Muscle layer of colon (tissue), 2 donors: ENCODE measurements around the gene STAC3.

Source experiments
- H3K27ac ChIP-seq: one replicate; pipeline ENCODE4 v1.7.0; 2013; ENCODE audit warnings: low read depth, mild to moderate bottlenecking, low read length, moderate library complexity
- H3K27me3 ChIP-seq, 2 donors: one replicate each; pipeline ENCODE4 v1.7.0; 2013; ENCODE audit warnings: low read length in 2 of 2, mild to moderate bottlenecking in 2 of 2; ENCODE audit not compliant: insufficient read depth in 2 of 2, control insufficient read depth in 1 of 2
- H3K36me3 ChIP-seq: one replicate; pipeline ENCODE4 v1.7.0; 2013; ENCODE audit warnings: mild to moderate bottlenecking, low read length; ENCODE audit not compliant: insufficient read depth
- H3K4me1 ChIP-seq: one replicate; pipeline ENCODE4 v1.7.0; 2013; ENCODE audit warnings: mild to moderate bottlenecking, low read length; ENCODE audit not compliant: insufficient read depth
- H3K4me3 ChIP-seq, 2 donors: one replicate each; pipeline ENCODE4 v1.7.0; 2013; ENCODE audit warnings: low read length in 2 of 2, low read depth in 1 of 2, mild to moderate bottlenecking in 1 of 2, moderate library complexity in 1 of 2
- H3K9ac ChIP-seq: one replicate; pipeline ENCODE4 v1.7.0; 2013; ENCODE audit warnings: low read length
- H3K9me3 ChIP-seq: one replicate; pipeline ENCODE4 v1.7.0; 2013; ENCODE audit warnings: mild to moderate bottlenecking, low read length
- donor health status: abdominal sarcoma.
- donor health status: Adenocarcinoma of cecum.

Gene STAC3

DNA sequence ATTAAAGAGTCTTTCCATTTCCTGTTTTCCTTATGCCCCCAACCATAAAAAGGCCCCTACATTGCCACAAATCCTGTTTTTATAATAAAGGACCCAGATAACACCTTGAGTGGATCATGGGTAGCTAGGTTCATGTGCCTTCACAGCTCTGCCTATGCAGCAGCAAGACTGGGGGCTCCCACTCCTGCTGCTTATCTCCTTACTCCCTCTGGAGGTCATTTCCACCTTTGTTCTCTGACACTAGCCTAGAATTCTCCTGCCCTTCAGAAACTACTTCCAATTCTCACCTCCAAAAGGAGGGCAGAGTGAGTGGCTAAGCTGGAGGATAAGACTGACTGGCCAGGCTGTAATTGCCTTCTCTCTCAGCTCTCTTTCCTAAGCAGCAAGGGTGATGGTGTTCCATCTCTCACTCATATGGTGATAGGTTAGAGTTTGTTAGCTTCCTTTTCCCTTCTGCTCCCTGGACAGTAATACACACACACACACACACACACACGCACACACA lies 20.0 kb upstream of the STAC3 start:
- H3K9me3 ChIP-seq: no peaks in the 10 kb centered on the region
- peaks cover 65% of the 10 kb centered on the region for H3K36me3 ChIP-seq

DNA sequence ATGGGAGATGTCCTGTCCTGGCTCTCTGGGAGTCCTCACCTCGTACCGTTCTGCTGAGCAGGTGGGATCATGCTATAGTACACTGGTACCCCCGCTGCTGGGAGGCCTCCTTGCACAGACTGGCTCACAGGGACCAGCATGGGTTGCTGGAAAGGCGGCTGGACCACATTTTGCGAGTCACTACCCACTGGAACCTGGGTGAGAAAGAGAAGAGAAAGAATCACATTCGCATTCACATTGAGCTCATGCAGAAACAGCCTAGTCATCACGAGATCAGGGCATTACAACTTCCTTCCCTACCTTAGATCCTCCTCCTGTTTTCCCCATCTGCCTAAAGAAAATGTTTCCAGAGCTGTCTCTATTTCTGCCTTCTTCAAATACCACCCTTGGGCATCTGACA lies 17.3 kb upstream of the STAC3 start:
- H3K4me3 ChIP-seq: no peak overlapping the region
- H3K9ac ChIP-seq: no peak overlapping the region
- no peaks in the 10 kb centered on the region for H3K9me3 ChIP-seq
- H3K27ac ChIP-seq: no peak overlapping the region
- H3K36me3 ChIP-seq: peaks cover 66% of the 10 kb centered on the region
- H3K27me3 ChIP-seq: no peaks in the 10 kb centered on the region
- H3K4me1 ChIP-seq: peaks cover 3% of the 10 kb centered on the region

More for the DNA sequence above, 20.0 kb upstream of the STAC3 start:
- no peak overlapping the region for H3K27ac ChIP-seq
- no peaks in the 10 kb centered on the region for H3K4me1 ChIP-seq
- no peak overlapping the region for H3K4me3 ChIP-seq
- H3K9ac ChIP-seq: no peak overlapping the region
- H3K27me3 ChIP-seq: no peaks in the 10 kb centered on the region

DNA sequence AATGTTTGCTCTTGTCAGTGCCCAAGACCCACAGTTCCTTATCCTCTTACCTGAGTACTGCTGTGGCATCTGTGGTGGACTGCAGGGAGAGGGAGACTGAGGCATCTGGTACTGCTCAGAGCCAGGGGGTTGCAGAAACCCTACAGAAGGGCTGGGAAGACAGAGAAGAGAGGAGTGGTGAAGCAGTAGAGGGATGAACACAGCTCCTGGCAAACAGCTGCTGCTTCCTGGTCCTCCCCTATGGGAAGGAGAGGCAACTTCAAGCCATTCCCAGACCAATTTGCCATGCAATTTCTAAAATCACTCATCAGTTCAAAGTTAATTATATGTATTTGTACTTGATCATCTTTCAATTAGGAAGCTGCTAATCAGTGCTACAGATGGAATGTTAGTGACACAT lies 15.7 kb upstream of the STAC3 start:
- Histone ChIP-seq H3K9ac (no peak overlapping the region), H3K27me3 (no peaks in the 10 kb centered on the region), H3K4me3 (no peak overlapping the region), H3K36me3 (peaks cover 68% of the 10 kb centered on the region), H3K27ac (no peak overlapping the region), H3K4me1 (peaks cover 3% of the 10 kb centered on the region), H3K9me3 (no peaks in the 10 kb centered on the region)

DNA sequence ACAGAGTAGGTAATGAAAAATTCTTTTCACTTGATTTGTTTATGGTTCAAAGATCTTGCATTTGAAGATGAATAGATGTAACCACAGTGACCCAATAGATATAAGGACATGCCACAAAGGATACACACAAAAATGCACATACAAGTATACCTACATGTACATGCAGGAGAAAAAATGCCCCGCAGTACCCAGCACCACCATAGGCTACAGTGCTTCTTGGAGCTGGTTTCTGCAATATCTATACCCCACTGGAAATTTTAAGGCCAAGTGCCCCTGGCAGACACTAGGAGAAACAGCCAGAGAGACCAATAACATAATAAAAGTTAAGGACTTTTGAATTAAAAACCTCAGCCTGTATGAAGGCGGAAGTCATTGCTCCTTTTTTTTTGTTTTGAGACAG lies 12.1 kb upstream of the STAC3 start:
- no peaks in the 10 kb centered on the region for H3K27me3 ChIP-seq
- no peak overlapping the region for H3K27ac ChIP-seq
- no peak overlapping the region for H3K4me3 ChIP-seq
- peaks cover 70% of the 10 kb centered on the region for H3K36me3 ChIP-seq
- no peaks in the 10 kb centered on the region for H3K9me3 ChIP-seq
- H3K4me1 ChIP-seq: peaks cover 3% of the 10 kb centered on the region
- no peak overlapping the region for H3K9ac ChIP-seq

DNA sequence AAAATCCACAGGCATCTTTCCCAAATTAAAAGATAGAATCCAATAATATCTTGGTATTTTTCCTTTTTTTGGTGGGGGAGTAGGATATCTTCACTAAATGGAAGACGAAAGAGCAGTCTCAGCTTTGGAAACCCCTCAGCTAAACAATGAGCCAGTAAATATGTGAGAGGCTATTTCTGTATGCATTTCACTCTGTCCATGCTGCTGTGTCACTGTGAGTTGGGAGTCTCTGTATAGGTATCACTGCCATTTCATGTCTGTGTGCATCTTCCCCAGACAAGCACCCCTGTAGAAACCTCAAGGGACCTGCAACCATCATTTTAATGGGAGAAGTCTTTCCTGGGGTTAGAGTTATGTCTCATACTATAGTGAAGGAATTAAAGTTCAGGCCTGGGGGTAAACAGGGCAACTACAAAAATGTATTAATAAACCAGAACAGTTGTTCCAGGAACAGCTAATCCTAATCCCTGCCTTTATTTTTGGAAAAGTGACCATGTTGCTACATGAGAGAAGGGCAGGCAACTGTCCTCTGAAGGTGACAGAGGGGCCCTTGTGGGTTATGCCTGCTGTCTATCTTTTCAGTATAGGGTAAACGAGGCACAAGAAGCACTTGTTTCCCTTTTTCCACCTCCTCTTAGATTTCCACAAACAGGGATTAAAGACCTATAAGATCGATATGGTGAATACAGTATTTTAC lies 11.3 kb upstream of the STAC3 start:
- Histone ChIP-seq H3K4me3 (no peak overlapping the region), H3K36me3 (peaks cover 71% of the 10 kb centered on the region), H3K4me1 (peaks cover 3% of the 10 kb centered on the region), H3K9ac (no peak overlapping the region), H3K27ac (no peak overlapping the region), H3K27me3 (no peaks in the 10 kb centered on the region), H3K9me3 (no peaks in the 10 kb centered on the region)

DNA sequence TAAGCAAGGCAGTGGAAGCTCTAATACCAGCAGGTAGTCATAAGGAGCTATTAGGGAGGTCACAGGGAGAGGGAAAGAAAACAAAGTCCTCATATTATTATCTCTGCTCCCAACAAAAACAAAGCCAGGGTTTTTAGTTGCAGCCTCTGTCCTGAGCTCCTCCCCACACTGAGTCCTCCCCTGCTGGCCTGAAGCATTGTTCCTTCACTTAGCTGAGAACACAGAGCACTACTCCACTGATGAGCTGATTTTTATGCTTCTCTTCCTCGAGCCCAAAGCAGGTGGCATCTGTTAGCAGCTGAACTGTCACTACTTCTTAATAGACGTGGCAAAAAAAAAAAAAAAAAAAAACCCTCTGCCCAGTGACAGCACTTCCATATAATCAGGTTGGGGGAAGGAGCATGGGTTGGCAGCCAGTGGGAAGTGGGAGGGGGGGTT lies 10.5 kb upstream of the STAC3 start:
- Histone ChIP-seq H3K27me3 (no peaks in the 10 kb centered on the region), H3K9me3 (no peaks in the 10 kb centered on the region), H3K9ac (no peak overlapping the region), H3K27ac (no peak overlapping the region), H3K36me3 (peaks cover 70% of the 10 kb centered on the region), H3K4me3 (no peak overlapping the region), H3K4me1 (peaks cover 3% of the 10 kb centered on the region)

DNA sequence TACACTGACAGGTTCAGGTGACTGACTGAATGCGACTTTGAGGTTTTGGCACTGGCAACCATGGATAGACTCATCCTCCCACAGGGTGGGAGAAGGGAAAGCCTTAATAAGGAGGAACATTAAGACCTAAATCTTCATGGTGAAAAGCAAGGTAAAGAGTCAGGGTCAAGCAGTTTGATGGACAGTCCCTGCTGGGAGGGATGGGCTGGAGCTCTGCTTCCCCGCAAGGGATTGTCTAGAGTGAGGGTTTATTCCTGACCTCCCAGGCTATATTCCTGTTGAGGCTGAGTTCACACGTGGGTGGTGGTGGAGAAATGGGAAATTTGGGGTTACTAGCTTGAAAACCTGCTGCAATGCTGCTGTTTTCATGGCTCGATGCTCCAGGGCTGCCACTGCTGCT lies 9.4 kb upstream of the STAC3 start:
- H3K27me3 ChIP-seq: no peaks in the 10 kb centered on the region
- H3K4me3 ChIP-seq: no peak overlapping the region
- no peak overlapping the region for H3K9ac ChIP-seq
- H3K27ac ChIP-seq: no peak overlapping the region
- H3K4me1 ChIP-seq: peaks cover 3% of the 10 kb centered on the region
- peaks cover 76% of the 10 kb centered on the region for H3K36me3 ChIP-seq
- no peaks in the 10 kb centered on the region for H3K9me3 ChIP-seq

DNA sequence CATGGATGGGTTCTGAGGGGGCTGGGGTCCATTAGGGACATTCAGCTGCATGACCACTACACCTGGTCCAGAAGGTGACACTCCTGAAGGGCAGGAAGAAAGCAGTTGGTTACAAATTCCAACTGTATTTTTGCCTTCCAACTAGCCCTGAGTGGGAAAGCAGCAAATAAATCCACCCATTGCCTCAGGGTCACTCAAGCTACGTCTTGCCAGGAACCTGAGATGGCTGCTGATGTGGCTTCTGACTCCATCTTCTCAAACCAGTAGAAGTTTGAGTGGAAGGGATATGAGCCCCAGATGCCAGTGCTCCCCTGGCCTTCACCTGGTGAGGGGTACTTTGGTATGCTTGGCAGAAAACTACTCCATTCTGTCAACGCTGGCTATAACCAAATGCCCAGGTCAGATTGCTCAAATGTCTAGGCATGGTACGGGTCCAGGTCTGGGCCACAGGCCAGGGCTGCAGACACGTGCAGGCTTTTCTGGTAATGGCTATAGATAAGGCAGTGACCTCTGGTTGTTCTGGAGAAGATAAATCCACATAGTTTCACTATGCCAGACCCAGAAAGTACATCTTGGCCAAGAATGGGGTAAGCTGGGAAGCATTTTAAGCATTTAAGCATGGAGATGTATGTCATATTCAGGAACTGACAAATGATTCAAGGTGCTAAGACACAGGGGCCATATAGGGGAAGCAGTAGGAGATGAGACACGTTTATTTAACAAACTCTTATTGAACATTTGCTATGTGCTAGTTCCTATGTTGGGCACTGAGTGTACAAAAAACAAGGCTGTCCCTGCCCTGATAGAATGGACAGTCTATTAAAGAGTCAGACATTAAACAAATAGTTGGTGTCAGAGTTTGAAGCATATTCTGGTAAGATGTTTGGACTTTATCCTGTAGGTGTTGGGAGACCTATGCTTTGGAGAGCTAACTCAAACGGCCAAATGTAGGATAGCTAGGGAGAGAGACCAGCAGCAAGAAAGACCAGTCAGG lies 8.3 kb upstream of the STAC3 start:
- Histone ChIP-seq H3K27ac (no peak overlapping the region), H3K4me3 (no peak overlapping the region)

DNA sequence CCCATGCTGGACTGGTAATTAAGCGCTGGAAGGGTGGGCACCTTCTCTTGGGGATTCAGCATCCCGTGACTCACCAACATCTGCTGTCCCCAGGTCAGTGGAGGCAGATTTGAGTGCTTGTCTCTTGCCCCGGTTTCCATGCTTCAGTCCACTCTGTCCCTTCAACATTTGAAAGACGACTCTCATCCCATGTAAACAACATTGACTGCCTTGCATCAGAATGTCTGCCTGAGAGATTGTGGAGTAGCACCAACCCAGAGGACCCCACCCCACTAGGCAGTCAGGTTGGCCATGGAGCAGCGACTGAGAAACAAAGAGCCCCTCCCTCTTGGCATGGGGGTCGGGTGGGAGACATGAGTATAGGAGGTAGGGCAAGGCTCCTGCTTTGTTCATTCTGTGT lies 4.9 kb upstream of the STAC3 start:
- peaks cover 55% of the 10 kb centered on the region for H3K36me3 ChIP-seq
- H3K27ac ChIP-seq: no peak overlapping the region
- H3K9me3 ChIP-seq: no peaks in the 10 kb centered on the region

More for the DNA sequence above, 8.3 kb upstream of the STAC3 start:
- no peaks in the 10 kb centered on the region for H3K27me3 ChIP-seq
- no peaks in the 10 kb centered on the region for H3K4me1 ChIP-seq
- H3K9me3 ChIP-seq: no peaks in the 10 kb centered on the region
- no peak overlapping the region for H3K9ac ChIP-seq
- H3K36me3 ChIP-seq: peaks cover 72% of the 10 kb centered on the region

DNA sequence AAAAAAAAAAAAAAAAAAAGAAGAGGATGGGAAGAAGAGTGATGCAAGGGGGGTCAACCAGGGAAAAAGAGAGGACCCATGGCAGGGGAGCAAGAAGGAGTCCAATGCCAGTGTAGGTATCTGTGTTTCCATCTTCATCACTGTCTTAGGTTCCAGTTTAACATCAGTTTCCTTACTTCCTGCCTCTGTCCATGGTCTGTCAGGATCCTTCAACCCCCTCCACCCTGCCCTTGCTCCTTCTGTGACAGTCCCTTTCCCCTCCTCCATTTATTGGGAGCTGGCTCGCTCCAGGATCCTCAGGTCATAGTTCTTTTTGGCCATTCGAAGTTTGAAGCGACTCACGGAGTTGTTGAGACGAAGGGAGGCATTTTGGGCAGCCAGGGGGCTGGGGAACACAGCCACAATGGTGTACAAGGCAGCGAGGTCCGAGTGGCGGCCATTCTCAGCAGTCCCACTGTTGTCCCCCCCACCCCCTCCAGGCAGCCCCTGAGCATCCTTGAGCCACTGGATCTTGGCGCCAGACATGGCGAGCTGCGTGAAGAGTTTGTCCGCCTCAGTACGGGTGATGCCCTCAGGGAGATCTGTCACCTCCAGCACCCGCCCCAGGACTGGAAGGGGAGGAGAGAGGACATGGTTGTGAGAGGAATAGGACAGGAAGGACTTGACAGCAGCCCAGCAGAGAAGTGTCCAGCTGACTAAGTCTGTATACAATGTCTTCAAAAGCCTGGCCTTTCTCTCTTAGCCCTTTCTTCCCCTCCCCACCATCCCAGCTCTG lies 3.7 kb upstream of the STAC3 start:
- no peaks in the 10 kb centered on the region for H3K27me3 ChIP-seq
- H3K9me3 ChIP-seq: no peaks in the 10 kb centered on the region
- H3K9ac ChIP-seq: no peak overlapping the region
- H3K36me3 ChIP-seq: peaks cover 43% of the 10 kb centered on the region
- no peak overlapping the region for H3K27ac ChIP-seq
- no peak overlapping the region for H3K4me3 ChIP-seq
- H3K4me1 ChIP-seq: no peaks in the 10 kb centered on the region

More for the DNA sequence above, 4.9 kb upstream of the STAC3 start:
- Histone ChIP-seq H3K4me3 (no peak overlapping the region), H3K9ac (no peak overlapping the region), H3K27me3 (no peaks in the 10 kb centered on the region), H3K4me1 (no peaks in the 10 kb centered on the region)

DNA sequence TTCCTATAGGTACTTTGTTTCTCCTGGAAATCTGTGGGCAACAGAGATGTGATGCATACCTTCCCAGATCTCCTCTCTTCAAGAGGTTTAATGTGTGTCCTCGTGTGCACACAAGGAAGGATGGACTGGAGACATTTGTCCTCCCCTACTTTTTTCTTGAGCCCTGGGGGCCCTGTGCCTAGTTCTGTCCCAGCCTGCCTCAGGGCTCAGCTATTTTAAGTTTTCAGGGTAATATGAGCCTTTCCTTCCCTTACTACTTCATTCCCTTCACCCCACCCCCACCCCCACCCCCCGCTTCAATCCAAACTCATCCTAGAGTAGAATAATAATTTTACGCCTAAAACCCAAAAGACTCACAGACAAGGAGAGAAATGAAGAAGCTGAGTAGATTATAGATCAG lies 446 bp downstream of the STAC3 start:
- Histone ChIP-seq H3K27me3 (peaks cover 4 to 8% of the 10 kb centered on the region in 2 donors), H3K4me3 (no peak overlapping the region), H3K27ac (no peak overlapping the region), H3K9me3 (no peaks in the 10 kb centered on the region), H3K36me3 (peaks cover 6% of the 10 kb centered on the region), H3K9ac (no peak overlapping the region), H3K4me1 (no peaks in the 10 kb centered on the region)
